Muscle layer of duodenum (tissue), 2 donors: ENCODE measurements around the gene NSMF.

Experiments
- H3K27ac ChIP-seq: one replicate; pipeline ENCODE4 v1.7.0; 2013; ENCODE audit warnings: mild to moderate bottlenecking, low read length
- H3K27me3 ChIP-seq: one replicate; pipeline ENCODE4 v1.7.0; 2013; ENCODE audit warnings: low read depth, mild to moderate bottlenecking, control low read depth, low read length
- H3K36me3 ChIP-seq, 2 donors: one replicate each; pipeline ENCODE4 v1.7.0; 2013; ENCODE audit warnings: low read length in 2 of 2, control low read depth in 1 of 2, mild to moderate bottlenecking in 1 of 2; ENCODE audit not compliant: insufficient read depth in 2 of 2, control insufficient read depth in 1 of 2
- H3K4me1 ChIP-seq, 2 donors: one replicate each; pipeline ENCODE4 v1.7.0; 2013; ENCODE audit warnings: low read length in 2 of 2, mild to moderate bottlenecking in 2 of 2, control low read depth in 1 of 2, moderate library complexity in 1 of 2; ENCODE audit not compliant: insufficient read depth in 2 of 2, control insufficient read depth in 1 of 2
- H3K4me3 ChIP-seq, 2 donors: one replicate each; pipeline ENCODE4 v1.7.0; 2013; ENCODE audit warnings: low read length in 2 of 2, low read depth in 1 of 2, mild to moderate bottlenecking in 1 of 2
- H3K9me3 ChIP-seq, 2 donors: one replicate each; pipeline ENCODE4 v1.7.0; 2013; ENCODE audit warnings: low read length in 2 of 2, control low read depth in 1 of 2, mild to moderate bottlenecking in 1 of 2; ENCODE audit not compliant: control insufficient read depth in 1 of 2
- donor health status: healthy.

NSMF gene

GRCh38 chr9:137437691-137438590 is 21.2 kb downstream of the NSMF start:
- H3K4me1 ChIP-seq = peaks cover 0 to 16% of the 10 kb centered on the region in 2 donors
- H3K9me3 ChIP-seq = no peaks in the 10 kb centered on the region
- H3K27me3 ChIP-seq = no peaks in the 10 kb centered on the region
- H3K27ac ChIP-seq = no peak overlapping the region
- no peak overlapping the region for H3K4me3 ChIP-seq
- H3K36me3 ChIP-seq = no peaks in the 10 kb centered on the region

GRCh38 chr9:137436761-137437600 is 22.2 kb downstream of the NSMF start:
- Histone ChIP-seq H3K36me3 (no peaks in the 10 kb centered on the region), H3K4me1 (peaks cover 0 to 16% of the 10 kb centered on the region in 2 donors), H3K27me3 (no peaks in the 10 kb centered on the region), H3K4me3 (no peak overlapping the region), H3K9me3 (no peaks in the 10 kb centered on the region), H3K27ac (no peak overlapping the region)

- Histone ChIP-seq H3K9me3 (no peaks in the 10 kb centered on the region), H3K4me3 (no peak overlapping the region), H3K27me3 (no peaks in the 10 kb centered on the region), H3K36me3 (no peaks in the 10 kb centered on the region), H3K27ac (no peak overlapping the region), H3K4me1 (peaks cover 0 to 11% of the 10 kb centered on the region in 2 donors)
Observed at GRCh38 chr9:137435980-137436760, 23.0 kb downstream of the NSMF start.

GRCh38 chr9:137435381-137435891 is 23.7 kb downstream of the NSMF start:
- Histone ChIP-seq H3K9me3 (no peaks in the 10 kb centered on the region), H3K4me3 (no peak overlapping the region), H3K27ac (no peak overlapping the region), H3K36me3 (no peaks in the 10 kb centered on the region), H3K27me3 (no peaks in the 10 kb centered on the region), H3K4me1 (peaks cover 0 to 12% of the 10 kb centered on the region in 2 donors)

- H3K27me3 ChIP-seq = no peaks in the 10 kb centered on the region
- H3K36me3 ChIP-seq = no peaks in the 10 kb centered on the region
- H3K4me3 ChIP-seq = no peak overlapping the region
- H3K27ac ChIP-seq = no peak overlapping the region
- H3K9me3 ChIP-seq = no peaks in the 10 kb centered on the region
- peaks cover 0 to 19% of the 10 kb centered on the region in 2 donors for H3K4me1 ChIP-seq
Observed at GRCh38 chr9:137434498-137435380, 24.4 kb downstream of the NSMF start.

- Histone ChIP-seq H3K27me3 (no peaks in the 10 kb centered on the region), H3K4me3 (no peak overlapping the region), H3K36me3 (no peaks in the 10 kb centered on the region), H3K4me1 (peaks cover 0 to 19% of the 10 kb centered on the region in 2 donors), H3K27ac (no peak overlapping the region), H3K9me3 (no peaks in the 10 kb centered on the region)
Observed at GRCh38 chr9:137433916-137434431, 25.2 kb downstream of the NSMF start.

GRCh38 chr9:137433349-137433915 is 25.7 kb downstream of the NSMF start:
- peaks cover 0 to 19% of the 10 kb centered on the region in 2 donors for H3K4me1 ChIP-seq
- no peaks in the 10 kb centered on the region for H3K9me3 ChIP-seq
- no peak overlapping the region for H3K4me3 ChIP-seq
- H3K27me3 ChIP-seq = no peaks in the 10 kb centered on the region
- no peak overlapping the region for H3K27ac ChIP-seq
- H3K36me3 ChIP-seq = no peaks in the 10 kb centered on the region

GRCh38 chr9:137432687-137433348 is 26.3 kb downstream of the NSMF start:
- Histone ChIP-seq H3K27me3 (no peaks in the 10 kb centered on the region), H3K27ac (no peak overlapping the region), H3K4me3 (no peak overlapping the region), H3K36me3 (no peaks in the 10 kb centered on the region), H3K4me1 (peaks cover 0 to 19% of the 10 kb centered on the region in 2 donors), H3K9me3 (no peaks in the 10 kb centered on the region)

- Histone ChIP-seq H3K27ac (no peak overlapping the region), H3K27me3 (no peaks in the 10 kb centered on the region), H3K9me3 (no peaks in the 10 kb centered on the region), H3K4me3 (no peak overlapping the region), H3K36me3 (no peaks in the 10 kb centered on the region), H3K4me1 (peaks cover 0 to 18% of the 10 kb centered on the region in 2 donors)
Observed at GRCh38 chr9:137431416-137431931, 27.7 kb downstream of the NSMF start.
